GM12864 (cell line): ENCODE measurements around the gene PCARE.

Source experiments
- DNase-seq: peaks from one replicate; pipeline ENCODE4 v3.0.0-alpha.2; 2011; ENCODE audit warnings: low read depth
- H3K4me3 ChIP-seq: 2 replicates; pipeline ENCODE4 v1.5.1; 2011; ENCODE audit warnings: mild to moderate bottlenecking, low read depth, low read length, control low read depth
- CTCF ChIP-seq: IDR thresholded peaks from 2 replicates; pipeline ENCODE4 v1.5.1; 2011; ENCODE audit warnings: low read depth, mild to moderate bottlenecking, moderate library complexity, low read length, control low read depth, inconsistent platforms; ENCODE audit errors: missing control alignments

Gene PCARE

GRCh38 chr2:29063056-29063455, 11.3 kb downstream of the PCARE start:
- no peak for DNase-seq
- no peak for TF ChIP-seq CTCF
- H3K4me3 ChIP-seq = no peak overlapping the region

- DNase-seq = no peak
- TF ChIP-seq CTCF = no peak
Measured at GRCh38 chr2:29062371-29062770, 12.0 kb downstream of the PCARE start.

GRCh38 chr2:29061616-29062015, 12.7 kb downstream of the PCARE start:
- no peak for TF ChIP-seq CTCF
- H3K4me3 ChIP-seq = no peak overlapping the region
- no peak for DNase-seq

More at GRCh38 chr2:29062371-29062770, 12.0 kb downstream of the PCARE start:
- no peak overlapping the region for H3K4me3 ChIP-seq

GRCh38 chr2:29061176-29061575, 13.1 kb downstream of the PCARE start:
- TF ChIP-seq CTCF = no peak
- H3K4me3 ChIP-seq = no peak overlapping the region
- no peak for DNase-seq

GRCh38 chr2:29060441-29060840, 13.9 kb downstream of the PCARE start:
- DNase-seq = no peak
- TF ChIP-seq CTCF = no peak
- H3K4me3 ChIP-seq = no peak overlapping the region

GRCh38 chr2:29059624-29060023, 14.7 kb downstream of the PCARE start:
- no peak for TF ChIP-seq CTCF
- DNase-seq = no peak
- H3K4me3 ChIP-seq = no peak overlapping the region

- no peak for DNase-seq
- no peak overlapping the region for H3K4me3 ChIP-seq
- TF ChIP-seq CTCF = no peak
Measured at GRCh38 chr2:29057006-29057405, 17.3 kb downstream of the PCARE start.
